DMS53 (cell line): ENCODE data around the gene DUS4L.

Source experiments
- DNase-seq: peaks from one replicate; lab custom pipeline; 2025; lab: John Stamatoyannopoulos, UW

The DUS4L gene

GRCh38 chr7:107615910-107616680 is 52.3 kb downstream of the DUS4L start:
- DNase-seq = no peak

GRCh38 chr7:107622429-107622828 is 58.7 kb downstream of the DUS4L start:
- no peak for DNase-seq

GRCh38 chr7:107622894-107623293 is 59.1 kb downstream of the DUS4L start:
- DNase-seq = no peak

- DNase-seq = no peak
These were observed 63.2 kb downstream of the DUS4L start for GRCh38 chr7:107627002-107627401.
